Measurements from ENCODE around the gene GRM5. TPM values are rescaled to one million over a fixed set of nuclear protein-coding genes. Genes with fewer than 3 reads are reported as not detected.

GRM5 gene
- total RNA-seq, 1 donor from 2014 or later = 0.22 TPM

DNA sequence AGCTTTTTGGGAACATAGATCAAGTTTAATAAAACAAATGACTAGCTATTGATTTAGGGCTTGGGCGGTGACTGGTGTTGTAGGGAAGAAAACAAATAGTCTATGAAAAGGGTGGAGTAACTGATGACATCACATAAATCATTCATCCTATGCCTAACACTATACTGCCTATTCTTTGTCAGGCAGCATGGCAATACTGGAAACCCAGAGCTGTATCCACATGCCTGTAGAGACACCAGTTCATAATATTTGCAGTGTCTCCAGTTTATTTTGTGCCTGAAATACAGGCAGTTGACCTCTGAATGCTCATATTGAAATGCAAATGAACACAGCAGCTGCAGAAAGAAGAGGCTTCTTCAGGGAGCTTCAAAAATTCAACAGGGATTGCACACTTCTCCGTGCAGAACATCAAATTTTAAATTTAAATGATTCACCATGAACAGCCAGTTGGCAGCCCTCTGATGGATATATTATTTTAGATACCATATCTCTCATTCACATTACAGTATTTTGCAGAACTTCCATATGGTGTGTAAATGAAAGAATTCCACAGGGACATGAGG, 445.1 kb downstream of the GRM5 start:
- no peak for DNase-seq (ENCODE audit: low spot score)

DNA sequence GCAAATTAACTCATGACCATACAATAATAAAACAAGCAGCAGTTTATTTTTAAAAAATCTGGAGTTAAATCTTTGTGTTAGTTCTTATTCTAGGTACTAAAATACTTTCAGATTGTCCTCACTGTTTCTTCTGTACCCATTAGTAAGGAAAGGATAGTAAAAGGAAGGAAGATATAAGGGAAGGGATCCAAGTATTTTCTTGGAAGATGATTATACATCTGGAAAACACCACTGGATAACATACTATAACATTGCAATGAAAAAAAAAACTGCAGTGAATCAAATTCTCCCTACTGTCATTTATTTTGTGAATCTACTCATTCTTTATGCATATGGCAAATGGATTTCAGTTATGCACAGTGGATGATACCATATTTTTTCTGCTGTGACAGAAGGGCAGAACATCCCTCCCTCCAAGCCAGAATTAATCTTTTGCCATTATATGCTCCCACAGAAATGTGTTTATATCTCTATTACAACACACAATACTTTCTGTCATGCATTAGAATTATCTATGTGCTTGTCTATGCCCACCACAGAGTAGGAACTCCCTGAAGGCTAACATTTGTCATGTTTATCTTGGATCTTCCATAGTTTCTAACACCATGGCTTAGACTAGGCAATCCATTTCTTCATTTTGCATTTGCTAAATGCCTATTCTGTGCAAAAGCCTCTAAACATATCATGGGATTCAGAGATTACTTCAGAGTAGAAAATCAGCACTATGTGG, 446.0 kb downstream of the GRM5 start:
- DNase-seq (ENCODE audit: low spot score) = no peak

DNA sequence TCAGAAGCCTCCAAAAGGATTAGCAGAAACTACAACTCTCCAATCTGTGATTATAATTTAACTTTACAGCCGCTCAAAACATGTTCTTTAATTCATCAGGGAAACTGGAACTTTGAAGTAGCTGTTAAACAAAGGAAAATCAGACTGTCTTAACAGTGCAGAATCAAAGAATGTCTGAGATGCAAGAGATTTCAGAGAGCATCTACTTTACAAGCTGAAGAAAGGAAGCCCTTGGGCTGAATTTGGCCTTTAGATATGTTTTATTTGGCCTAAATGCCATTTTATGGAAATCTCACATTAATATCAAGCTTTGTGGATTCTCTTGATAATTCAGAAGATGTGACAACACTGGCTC, 446.7 kb downstream of the GRM5 start:
- no peak for DNase-seq (ENCODE audit: low spot score)

- DNase-seq (ENCODE audit: low spot score) = no peak
Measured at GRCh38 chr11:88618327-88619070, 447.3 kb downstream of the GRM5 start.

GRCh38 chr11:88617226-88617625, 448.6 kb downstream of the GRM5 start:
- no peak for DNase-seq (ENCODE audit: low spot score)

DNA sequence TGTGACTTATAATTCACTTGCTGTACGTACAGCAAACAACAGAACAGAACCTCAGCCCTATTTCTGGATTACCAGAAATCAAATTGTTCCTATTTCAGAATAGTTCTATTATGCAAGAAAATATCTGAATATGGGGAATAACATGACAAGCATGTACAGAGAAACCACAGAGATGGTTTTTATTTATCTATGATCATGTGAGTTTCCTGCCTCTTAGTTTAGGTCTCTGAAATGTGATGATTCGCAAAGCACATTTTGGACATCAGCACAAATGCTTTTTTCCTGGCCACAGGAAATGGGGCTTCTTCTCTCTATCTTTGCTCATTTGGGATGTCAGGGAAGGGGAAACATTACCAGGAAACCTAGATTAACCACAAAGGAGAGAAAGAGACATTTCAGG, 461.5 kb downstream of the GRM5 start:
- DNase-seq (ENCODE audit: low spot score) = no peak

- no peak for DNase-seq (ENCODE audit: low spot score)
Measured at GRCh38 chr11:88603091-88603867, 462.5 kb downstream of the GRM5 start.

DNA sequence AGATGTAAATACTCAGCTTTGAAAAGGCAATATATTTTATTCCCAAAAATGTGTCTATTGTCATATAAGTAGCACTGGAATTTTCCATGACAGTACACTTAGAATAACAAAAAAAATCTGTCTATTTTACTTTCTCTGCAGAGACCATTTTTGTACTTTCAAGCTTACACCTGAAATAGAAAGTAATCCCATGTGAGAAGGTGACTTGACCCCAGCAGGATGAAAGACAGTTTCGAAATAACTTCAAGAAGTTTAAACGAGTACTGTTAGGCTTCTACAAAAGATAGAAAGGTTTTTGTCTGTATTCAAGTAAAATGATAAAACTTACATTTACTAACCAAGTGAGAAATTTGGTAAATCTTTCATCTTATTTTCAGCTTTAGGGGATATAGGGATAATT, 468.4 kb downstream of the GRM5 start:
- no peak for DNase-seq (ENCODE audit: low spot score)

DNA sequence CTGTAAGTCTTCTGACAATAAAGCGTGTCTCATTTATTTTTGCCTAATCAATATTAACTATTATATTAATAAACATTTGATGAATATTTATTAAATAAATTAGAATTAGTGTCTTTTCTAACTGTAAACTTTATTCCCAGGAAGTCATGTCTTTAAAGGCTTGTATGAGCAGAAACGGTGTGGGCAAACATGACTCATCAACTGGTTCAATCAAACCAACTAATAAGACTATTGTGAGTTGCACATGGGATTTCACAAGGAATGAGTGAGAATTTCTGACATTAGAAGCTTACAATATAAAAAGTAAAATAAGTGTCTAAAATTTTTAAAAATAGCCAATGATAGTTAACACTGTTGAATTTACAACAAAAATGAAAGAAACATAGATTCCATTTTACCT, 469.0 kb downstream of the GRM5 start:
- DNase-seq (ENCODE audit: low spot score) = no peak

DNA sequence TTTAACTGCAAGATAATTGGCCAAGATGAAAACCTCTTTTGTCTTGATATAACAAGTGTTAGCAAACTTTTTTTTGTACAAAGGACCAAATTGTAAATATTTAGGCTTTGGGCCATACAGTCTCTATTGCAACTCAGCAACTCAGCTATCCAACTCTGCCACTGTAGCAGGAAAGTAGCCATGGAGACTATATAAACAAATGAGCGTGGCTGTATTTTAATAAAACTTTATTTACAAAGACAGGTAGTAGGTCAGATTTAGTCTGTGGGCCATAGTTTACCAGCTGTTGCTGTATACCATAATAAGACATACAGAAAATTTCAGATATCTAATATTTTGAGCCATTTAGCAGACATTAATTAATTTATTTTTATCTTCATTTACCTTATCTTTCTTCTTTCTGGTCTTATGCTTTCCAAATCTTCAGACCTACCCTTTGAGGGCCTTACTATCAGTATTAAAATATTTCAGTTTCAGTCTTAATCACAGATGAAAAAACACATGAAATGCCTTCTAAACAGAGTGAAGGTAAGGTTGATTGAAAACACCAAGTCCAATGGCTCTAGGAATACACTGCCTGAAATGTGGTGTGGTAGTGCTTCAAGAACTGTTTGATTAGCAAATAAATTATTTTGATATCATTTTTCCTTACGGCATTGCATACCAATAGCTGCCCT, 471.4 kb downstream of the GRM5 start:
- no peak for DNase-seq (ENCODE audit: low spot score)

- no peak for DNase-seq (ENCODE audit: low spot score)
Measured at GRCh38 chr11:88590361-88590760, 475.4 kb downstream of the GRM5 start.

DNA sequence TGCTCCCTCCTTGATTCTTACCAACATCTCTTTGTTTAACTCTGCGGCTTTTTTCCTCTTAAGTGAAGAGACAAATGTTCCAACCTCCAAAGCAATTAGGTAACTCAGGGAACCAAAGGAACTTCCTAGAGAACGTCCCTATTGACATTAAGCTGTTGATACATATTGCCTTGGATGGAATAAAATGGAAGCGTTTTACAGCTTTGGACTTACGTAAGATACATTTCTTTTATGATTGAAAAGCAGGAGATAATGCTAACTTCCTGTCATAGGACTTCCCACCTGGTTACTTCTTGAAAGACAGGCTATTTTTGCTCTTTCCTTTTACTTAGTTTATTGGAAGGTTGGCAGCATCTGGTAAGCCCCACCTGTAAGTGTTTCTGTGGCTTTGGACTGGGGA, 482.5 kb downstream of the GRM5 start:
- DNase-seq (ENCODE audit: low spot score) = no peak

- DNase-seq (ENCODE audit: low spot score) = no peak
Measured at GRCh38 chr11:88579466-88579865, 486.3 kb downstream of the GRM5 start.

DNA sequence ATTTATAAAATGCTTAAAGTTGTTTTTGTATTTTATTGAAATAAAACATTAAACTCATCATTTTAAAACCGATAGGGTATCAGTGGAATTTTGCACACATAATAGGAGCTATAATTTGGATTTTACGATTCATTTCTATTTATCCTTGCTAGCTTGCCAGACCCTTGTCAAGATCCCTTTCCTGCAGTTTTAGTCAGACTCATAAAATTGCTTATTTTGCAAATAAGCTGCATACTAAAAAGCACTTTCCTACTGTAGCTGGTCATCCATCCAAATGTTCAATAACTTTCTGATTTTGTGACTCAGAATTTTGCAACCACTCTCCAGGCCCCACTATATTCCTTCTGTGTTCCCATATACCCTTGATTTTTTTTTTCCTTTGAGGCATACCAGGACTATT, 489.0 kb downstream of the GRM5 start:
- no peak for DNase-seq (ENCODE audit: low spot score)

DNA sequence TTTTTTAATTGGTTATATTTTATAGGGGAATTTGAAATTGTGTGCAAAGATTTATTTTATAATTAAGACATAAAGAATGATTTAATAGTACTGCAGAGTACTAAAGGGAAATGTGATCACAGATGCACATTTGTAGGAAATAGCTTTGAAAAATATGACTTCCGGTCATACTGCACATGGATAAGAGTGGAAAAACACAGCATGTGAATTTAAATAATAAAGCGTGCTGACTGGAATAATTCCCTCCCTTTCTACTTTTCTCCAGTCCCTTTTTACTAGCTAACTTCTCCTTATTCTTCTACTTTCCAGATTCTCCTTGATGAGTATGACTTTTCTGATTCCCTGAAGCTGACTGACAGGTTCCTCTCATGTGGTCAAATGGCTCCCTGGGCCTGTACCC, 489.9 kb downstream of the GRM5 start:
- no peak for DNase-seq (ENCODE audit: low spot score)

DNA sequence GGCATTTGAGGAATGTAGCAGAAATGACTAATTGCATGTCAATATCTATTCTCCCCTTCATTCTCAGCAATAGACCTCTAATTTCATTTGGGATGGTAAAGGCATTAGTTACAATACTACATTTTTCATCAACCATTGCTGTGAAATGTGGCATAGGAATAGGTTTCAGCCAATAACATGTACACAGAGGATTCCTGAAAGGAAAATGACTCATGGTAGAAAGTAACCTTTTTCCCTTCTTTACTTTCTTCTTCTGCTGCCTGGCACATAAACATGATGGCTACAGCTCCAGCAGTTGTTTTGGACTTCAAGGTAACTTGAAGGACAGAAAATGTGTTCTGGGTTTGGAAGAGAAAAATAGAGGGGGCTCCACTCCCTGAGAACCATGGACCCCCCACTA, 496.4 kb downstream of the GRM5 start:
- DNase-seq (ENCODE audit: low spot score) = no peak

- no peak for DNase-seq (ENCODE audit: low spot score)
Measured at GRCh38 chr11:88555829-88556202, 510.0 kb downstream of the GRM5 start.

GRCh38 chr11:88555018-88555828, 510.6 kb downstream of the GRM5 start:
- DNase-seq (ENCODE audit: low spot score) = no peak

- DNase-seq (ENCODE audit: low spot score) = no peak
Measured at GRCh38 chr11:88553204-88553603, 512.6 kb downstream of the GRM5 start.

DNA sequence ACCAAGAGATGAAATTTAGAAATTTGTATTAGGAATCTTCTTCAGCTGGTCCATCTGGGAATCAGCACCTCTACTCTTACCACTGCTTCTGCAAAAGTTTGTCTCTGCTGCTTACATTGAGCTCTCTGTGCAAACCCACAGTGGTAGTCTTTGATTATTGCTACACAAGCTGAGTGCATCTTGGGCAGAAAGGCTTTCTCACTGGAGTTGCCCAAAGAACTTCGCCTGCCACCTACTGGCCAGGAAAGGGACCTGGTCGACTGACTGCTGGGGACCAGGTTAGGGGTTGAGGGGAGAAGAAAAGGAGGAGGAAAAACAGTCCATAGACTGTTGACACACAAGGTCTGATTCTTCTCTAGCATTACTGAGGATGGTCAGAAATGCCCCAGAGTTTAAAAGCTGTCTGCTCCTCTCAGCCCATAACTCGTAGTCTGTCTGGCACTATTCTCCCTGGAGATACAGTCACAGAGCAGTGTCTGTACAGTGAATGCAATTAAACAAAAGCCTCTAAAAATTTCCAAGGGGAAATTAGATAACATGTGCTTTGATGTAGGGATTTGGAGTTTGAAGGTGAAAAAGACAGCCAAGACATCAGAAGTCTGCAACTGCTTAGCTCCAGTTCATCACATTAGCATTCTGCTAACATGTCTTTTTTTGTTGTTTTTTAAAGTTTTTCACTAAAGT, 513.3 kb downstream of the GRM5 start:
- no peak for DNase-seq (ENCODE audit: low spot score)
